GM12878 (cell line): ENCODE data around the gene GNB3. TPM values are rescaled to one million over a fixed set of nuclear protein-coding genes. Genes with fewer than 3 reads are reported as not detected.

ENCODE experiments used
- ATAC-seq: fragments of 200-7000 bp; cut with Tn5 transposase; 3 replicates; pipeline ENCODE4 v1.9.1; 2020; ENCODE audit warnings: mild to moderate bottlenecking, moderate library complexity
- BruUV-seq: library from RNA; stranded (reverse); fragments of 400-500 nt; replicated peaks from 2 replicates; lab custom pipeline; 2021; lab: Mats Ljungman, UMichigan
- CTCF ChIA-PET: fragments of 300-600 bp; sonication (Branson Sonifier 250); formaldehyde crosslinking; extraction: SDS; loops from one replicate; lab custom pipeline; 2021; ENCODE audit warnings: inconsistent platforms; lab: Yijun Ruan, JAX
- POLR2A ChIA-PET: fragments of 350-600 bp; formaldehyde crosslinking; extraction: SDS; loops from one replicate; lab custom pipeline; 2021; ENCODE audit warnings: inconsistent platforms; lab: Charles Lee
- RAD21 ChIA-PET: fragments of 300-600 bp; sonication (Branson Sonifier 250); formaldehyde crosslinking; loops from one replicate; lab custom pipeline; 2023; ENCODE audit warnings: antibody characterized with exemption; ENCODE audit not compliant: unreplicated experiment; lab: Charles Lee
- SMC1A ChIA-PET: fragments of 300-600 bp; sonication (Branson Sonifier 250); formaldehyde crosslinking; loops from one replicate; lab custom pipeline; 2023; ENCODE audit not compliant: unreplicated experiment, uncharacterized antibody; lab: Charles Lee
- DNase-seq: peaks from one replicate; pipeline ENCODE4 v3.0.0-alpha.2; 2011; ENCODE audit warnings: low read depth, low spot score
- FAIRE-seq: peaks from 3 replicates; lab custom pipeline; 2011; peaks lifted over from hg19 to GRCh38; lab: Jason Lieb, UNC
- H2AFZ ChIP-seq: 2 replicates; pipeline ENCODE4 v1.6.0; 2011; ENCODE audit warnings: low read depth, low read length, control low read depth; ENCODE audit not compliant: control insufficient read depth
- H3K27ac ChIP-seq: 2 replicates; pipeline ENCODE4 v1.5.1; 2011; ENCODE audit warnings: control low read depth; ENCODE audit not compliant: control insufficient read depth, insufficient read depth
- H3K27me3 ChIP-seq, 2 experiments: replicated peaks in 1 of 2; 2 replicates each; pipeline versions ENCODE4 v1.6.0 to v1.6.1; 2011; ENCODE audit warnings: low read length in 1 of 2; ENCODE audit not compliant: control insufficient read depth in 2 of 2, insufficient read depth in 2 of 2
- H3K36me3 ChIP-seq, 2 experiments: 2 replicates each; pipeline ENCODE4 v1.5.1; 2011; ENCODE audit warnings: low read length in 1 of 2; ENCODE audit not compliant: control insufficient read depth in 2 of 2, insufficient read depth in 2 of 2
- H3K4me1 ChIP-seq: 2 replicates; pipeline ENCODE4 v1.6.1; 2011; ENCODE audit warnings: mild to moderate bottlenecking, low read length, moderate library complexity, mixed read lengths; ENCODE audit not compliant: control insufficient read depth, insufficient read depth
- H3K4me2 ChIP-seq: 2 replicates; pipeline ENCODE4 v1.6.0; 2011; ENCODE audit warnings: control low read depth; ENCODE audit not compliant: control insufficient read depth, insufficient read depth
- H3K4me3 ChIP-seq: fragments of 200-600 bp; sonication (generic); 2 replicates; pipeline ENCODE4 v1.5.1; 2016
- H3K79me2 ChIP-seq: 2 replicates; pipeline ENCODE4 v1.6.0; 2011; ENCODE audit warnings: low read length; ENCODE audit not compliant: control insufficient read depth, insufficient read depth
- H3K9ac ChIP-seq: 2 replicates; pipeline ENCODE4 v1.8.0; 2011; ENCODE audit warnings: low read length, control low read depth, mixed read lengths; ENCODE audit not compliant: control insufficient read depth, insufficient read depth
- H3K9me3 ChIP-seq: replicated peaks from 3 replicates; pipeline ENCODE4 v1.5.1; 2011; ENCODE audit warnings: mild to moderate bottlenecking, low read length; ENCODE audit not compliant: control insufficient read depth, insufficient read depth
- H4K20me1 ChIP-seq: 2 replicates; pipeline ENCODE4 v1.6.0; 2011; ENCODE audit not compliant: control insufficient read depth, insufficient read depth
- CUX1 ChIP-seq: IDR thresholded peaks from 2 replicates; pipeline ENCODE4 v1.6.1; 2012; ENCODE audit warnings: improper control_type of control experiment, low read depth, low read length; ENCODE audit not compliant: insufficient replicate concordance
- ETV6 ChIP-seq, 2 experiments: fragments of 450-650 bp in 1 of 2; IDR thresholded peaks in 1 of 2; conservative IDR thresholded peaks in 1 of 2; 2 replicates each; pipeline ENCODE4 v1.6.1; 2014; ENCODE audit warnings: antibody characterized with exemption in 1 of 2, borderline replicate concordance in 1 of 2, low read depth in 1 of 2, mild to moderate bottlenecking in 1 of 2, moderate library complexity in 1 of 2
- IRF4 ChIP-seq: IDR thresholded peaks from 2 replicates; pipeline ENCODE4 v1.6.1; 2011; ENCODE audit warnings: low read depth, low read length
- KAT2A ChIP-seq: conservative IDR thresholded peaks from 2 replicates; pipeline ENCODE4 v1.6.1; 2011; ENCODE audit warnings: low read depth, low read length; ENCODE audit not compliant: control insufficient read depth
- MTA3 ChIP-seq: IDR thresholded peaks from 2 replicates; pipeline ENCODE4 v1.6.1; 2012; ENCODE audit warnings: low read length, inconsistent platforms, borderline replicate concordance
- NBN ChIP-seq: fragments of 450-650 bp; IDR thresholded peaks from 2 replicates; pipeline ENCODE4 v1.6.1; 2016
- RAD21 ChIP-seq: IDR thresholded peaks from 2 replicates; pipeline ENCODE4 v1.6.1; 2011; ENCODE audit warnings: mild to moderate bottlenecking, low read depth, low read length, moderate library complexity; ENCODE audit not compliant: insufficient read depth
- RELA ChIP-seq: fragments of 450-650 bp; IDR thresholded peaks from 2 replicates; pipeline ENCODE4 v1.8.0; 2014; ENCODE audit warnings: borderline replicate concordance; ENCODE audit not compliant: partially characterized antibody
- TBL1XR1 ChIP-seq: IDR thresholded peaks from 2 replicates; pipeline ENCODE4 v1.6.1; 2012; ENCODE audit warnings: low read depth, low read length, improper control_type of control experiment
- WRNIP1 ChIP-seq: IDR thresholded peaks from 2 replicates; pipeline ENCODE4 v1.6.1; 2011; ENCODE audit warnings: low read depth, low read length, improper control_type of control experiment, borderline replicate concordance
- WGBS: methylation state at CpG from one replicate; pipeline ENCODE4 v1.1.6; 2016; ENCODE audit warnings: low lambda C conversion rate; ENCODE audit not compliant: insufficient replicate concordance, insufficient coverage; ENCODE audit errors: missing lambda C conversion rate; 5-methylcytosine and 5-hydroxymethylcytosine counted together
- in situ Hi-C: fragments of 300-500 bp; cut with MboI; formaldehyde crosslinking; loops from 9 replicates; pipeline ENCODE4 v1.14.3; 2018; ENCODE audit warnings: mixed read lengths
- intact Hi-C: fragments of 100-400 bp; cut with micrococcal nuclease; formaldehyde crosslinking; loops from one replicate; pipeline ENCODE4 v1.14.2; 2022; ENCODE audit not compliant: unreplicated experiment
- polyA plus RNA-seq, 11 experiments: library from polyadenylated mRNA; depleted of rRNA in 4 of 11; unstranded in 6 of 11; stranded (reverse) in 5 of 11; fragments of >200 nt; fragmentation: Nextera tagmentation in 4 of 11; fragmentation: Illumina TruSeq in 1 of 11; extraction: Ambion mirVana in 4 of 11; extraction: Trizol in 1 of 11; gene quantifications; 1 replicate in 1 of 11; 2 replicates in 10 of 11; pipeline versions ENCODE4 v1.2.1 to v1.2.3, GENCODE V29; 2011 to 2016; ENCODE audit warnings: inconsistent platforms in 2 of 11, missing spikeins in 2 of 11, low read depth in 1 of 11
- total RNA-seq, 4 experiments: library from RNA; depleted of rRNA in 3 of 4; stranded (reverse); fragments of >200 nt in 3 of 4; fragmentation: Illumina TruSeq in 1 of 4; extraction: Trizol in 1 of 4; gene quantifications; 2 replicates each; pipeline versions ENCODE4 v1.2.1 to v1.2.3, GENCODE V29; 2013 to 2021
- TF ChIP-seq, protein P1 (sequence below): fragments of 450-650 bp; IDR thresholded peaks from 2 replicates; pipeline ENCODE4 v1.6.1; 2018; ENCODE audit warnings: borderline replicate concordance, mild to moderate bottlenecking; ENCODE audit not compliant: partially characterized antibody
- TF ChIP-seq, protein P2 (sequence below): fragments of 450-650 bp; IDR thresholded peaks from 2 replicates; pipeline ENCODE4 v1.6.1; 2017; ENCODE audit warnings: mild to moderate bottlenecking

Gene GNB3
- total and polyA plus RNA-seq, 10 of the 15 experiments (the other 5 are each of a cell fraction or from before 2014, with no cell fraction given), result 0.05 to 1.1 (median 0.36) TPM

GRCh38 chr12:6809056-6809455 is 31.7 kb upstream of the GNB3 start:
- RAD21 ChIA-PET, result interaction anchor here (1.6 kb wide), 1 partner anchor 56 kb away, joined by 5 read pairs; the partner anchor contains the start of gene MLF2
- CTCF ChIA-PET, result interaction anchor here (1.1 kb wide), 1 partner anchor 24 kb away, joined by 3 read pairs; no protein-coding TSS in a partner anchor
- H3K4me3 ChIP-seq, result no peak overlapping the region
- H2AFZ ChIP-seq, result no peak overlapping the region
- H3K27ac ChIP-seq, result no peak overlapping the region
- BruUV-seq, result no TSS peak
- H3K9ac ChIP-seq, result no peak overlapping the region
- SMC1A ChIA-PET, result no interaction called here
- ATAC-seq (no peak), FAIRE-seq (no peak), DNase-seq (no peak)
- no peaks in the 10 kb centered on the region for H3K9me3 ChIP-seq
- no peaks in the 10 kb centered on the region for H3K36me3 ChIP-seq
- no peaks in the 10 kb centered on the region for H4K20me1 ChIP-seq
- no peaks in the 10 kb centered on the region; a peak in 2 of 4 replicates for H3K27me3 ChIP-seq
- intact Hi-C loops (no loop called here), in situ Hi-C loops (no loop called here)
- POLR2A ChIA-PET, result interaction anchor here (0.6 kb wide), 1 partner anchor 363 kb away, joined by 3 read pairs; no protein-coding TSS in a partner anchor
- 0 out of 2 replicates have a peak, but pooled peaks cover 4% of the 10 kb centered on the region for H3K4me1 ChIP-seq
- TF ChIP-seq KAT2A, result no peak
- TF ChIP-seq RAD21, result no peak
- TF ChIP-seq RELA, result no peak
- TF ChIP-seq, protein P1, sequence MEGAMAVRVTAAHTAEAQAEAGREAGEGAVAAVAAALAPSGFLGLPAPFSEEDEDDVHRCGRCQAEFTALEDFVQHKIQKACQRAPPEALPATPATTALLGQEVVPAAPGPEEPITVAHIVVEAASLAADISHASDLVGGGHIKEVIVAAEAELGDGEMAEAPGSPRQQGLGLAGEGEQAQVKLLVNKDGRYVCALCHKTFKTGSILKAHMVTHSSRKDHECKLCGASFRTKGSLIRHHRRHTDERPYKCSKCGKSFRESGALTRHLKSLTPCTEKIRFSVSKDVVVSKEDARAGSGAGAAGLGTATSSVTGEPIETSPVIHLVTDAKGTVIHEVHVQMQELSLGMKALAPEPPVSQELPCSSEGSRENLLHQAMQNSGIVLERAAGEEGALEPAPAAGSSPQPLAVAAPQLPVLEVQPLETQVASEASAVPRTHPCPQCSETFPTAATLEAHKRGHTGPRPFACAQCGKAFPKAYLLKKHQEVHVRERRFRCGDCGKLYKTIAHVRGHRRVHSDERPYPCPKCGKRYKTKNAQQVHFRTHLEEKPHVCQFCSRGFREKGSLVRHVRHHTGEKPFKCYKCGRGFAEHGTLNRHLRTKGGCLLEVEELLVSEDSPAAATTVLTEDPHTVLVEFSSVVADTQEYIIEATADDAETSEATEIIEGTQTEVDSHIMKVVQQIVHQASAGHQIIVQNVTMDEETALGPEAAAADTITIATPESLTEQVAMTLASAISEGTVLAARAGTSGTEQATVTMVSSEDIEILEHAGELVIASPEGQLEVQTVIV, result no peak
- TF ChIP-seq TBL1XR1, result no peak
- TF ChIP-seq CUX1, result no peak
- no peak for TF ChIP-seq MTA3
- TF ChIP-seq WRNIP1, result no peak
- no peak for TF ChIP-seq IRF4
- no peak for TF ChIP-seq ETV6 (conservative IDR thresholded peaks at IDR 0.05 in 1 of 2, IDR thresholded peaks at IDR 0.05 in 1 of 2; ENCODE audit: borderline replicate concordance in 1 of 2, low read depth in 1 of 2)
- TF ChIP-seq, protein P2, sequence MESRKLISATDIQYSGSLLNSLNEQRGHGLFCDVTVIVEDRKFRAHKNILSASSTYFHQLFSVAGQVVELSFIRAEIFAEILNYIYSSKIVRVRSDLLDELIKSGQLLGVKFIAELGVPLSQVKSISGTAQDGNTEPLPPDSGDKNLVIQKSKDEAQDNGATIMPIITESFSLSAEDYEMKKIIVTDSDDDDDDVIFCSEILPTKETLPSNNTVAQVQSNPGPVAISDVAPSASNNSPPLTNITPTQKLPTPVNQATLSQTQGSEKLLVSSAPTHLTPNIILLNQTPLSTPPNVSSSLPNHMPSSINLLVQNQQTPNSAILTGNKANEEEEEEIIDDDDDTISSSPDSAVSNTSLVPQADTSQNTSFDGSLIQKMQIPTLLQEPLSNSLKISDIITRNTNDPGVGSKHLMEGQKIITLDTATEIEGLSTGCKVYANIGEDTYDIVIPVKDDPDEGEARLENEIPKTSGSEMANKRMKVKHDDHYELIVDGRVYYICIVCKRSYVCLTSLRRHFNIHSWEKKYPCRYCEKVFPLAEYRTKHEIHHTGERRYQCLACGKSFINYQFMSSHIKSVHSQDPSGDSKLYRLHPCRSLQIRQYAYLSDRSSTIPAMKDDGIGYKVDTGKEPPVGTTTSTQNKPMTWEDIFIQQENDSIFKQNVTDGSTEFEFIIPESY, result no peak
- TF ChIP-seq NBN, result no peak
- H3K4me2 ChIP-seq, result no peak overlapping the region
- no peaks in the 10 kb centered on the region for H3K79me2 ChIP-seq
- WGBS, result 56% methylated on average over 10 of the region's 10 CpGs
